ENCODE data around the gene TSPAN1.

DNA sequence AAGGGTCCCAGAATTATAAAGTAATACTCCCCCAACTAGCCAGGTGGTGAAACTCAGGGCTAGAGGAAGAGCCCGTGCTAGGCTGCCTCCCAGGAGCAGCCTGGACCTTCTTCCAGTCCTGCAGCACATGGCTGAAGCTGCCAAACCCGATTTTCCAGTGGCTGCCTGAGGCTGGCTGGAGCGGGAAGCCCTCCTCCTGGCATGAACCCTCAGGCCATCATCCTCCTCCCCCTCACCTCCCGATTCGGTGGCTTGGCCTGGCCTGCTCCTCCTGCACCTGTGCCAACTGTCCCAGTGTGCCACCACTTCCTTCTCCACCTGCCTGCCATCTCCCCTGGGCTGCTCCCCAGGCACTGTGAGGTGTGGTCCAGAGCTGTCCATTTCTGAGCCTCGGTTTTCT, 3.0 kb upstream of the TSPAN1 start:
- TF ChIP-seq POLR2A (IDR thresholded peaks at IDR 0.05), result no peak
- TF ChIP-seq, protein P1, sequence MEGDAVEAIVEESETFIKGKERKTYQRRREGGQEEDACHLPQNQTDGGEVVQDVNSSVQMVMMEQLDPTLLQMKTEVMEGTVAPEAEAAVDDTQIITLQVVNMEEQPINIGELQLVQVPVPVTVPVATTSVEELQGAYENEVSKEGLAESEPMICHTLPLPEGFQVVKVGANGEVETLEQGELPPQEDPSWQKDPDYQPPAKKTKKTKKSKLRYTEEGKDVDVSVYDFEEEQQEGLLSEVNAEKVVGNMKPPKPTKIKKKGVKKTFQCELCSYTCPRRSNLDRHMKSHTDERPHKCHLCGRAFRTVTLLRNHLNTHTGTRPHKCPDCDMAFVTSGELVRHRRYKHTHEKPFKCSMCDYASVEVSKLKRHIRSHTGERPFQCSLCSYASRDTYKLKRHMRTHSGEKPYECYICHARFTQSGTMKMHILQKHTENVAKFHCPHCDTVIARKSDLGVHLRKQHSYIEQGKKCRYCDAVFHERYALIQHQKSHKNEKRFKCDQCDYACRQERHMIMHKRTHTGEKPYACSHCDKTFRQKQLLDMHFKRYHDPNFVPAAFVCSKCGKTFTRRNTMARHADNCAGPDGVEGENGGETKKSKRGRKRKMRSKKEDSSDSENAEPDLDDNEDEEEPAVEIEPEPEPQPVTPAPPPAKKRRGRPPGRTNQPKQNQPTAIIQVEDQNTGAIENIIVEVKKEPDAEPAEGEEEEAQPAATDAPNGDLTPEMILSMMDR (IDR thresholded peaks at IDR 0.05), result no peak

Measured in vagina (tissue), 2 donors.